GM19240 (cell line): Measurements from ENCODE around the gene LRRC36.
"Not testable (repeated sequence)": the region's sequence is repeated elsewhere in the genome, so short reads cannot be mapped to it uniquely, and the experiment has no call there.

Source experiments
- DNase-seq: peaks from one replicate; pipeline ENCODE4 v3.0.0; 2011; ENCODE audit warnings: low spot score; ENCODE audit not compliant: insufficient read length

The LRRC36 gene

GRCh38 chr16:67399749-67400704, 73.4 kb downstream of the LRRC36 start:
- no peak for DNase-seq

- no peak for DNase-seq
Observed at GRCh38 chr16:67400901-67401300, 74.3 kb downstream of the LRRC36 start.

GRCh38 chr16:67403976-67404555, 77.5 kb downstream of the LRRC36 start:
- DNase-seq: no peak

- no peak for DNase-seq
Observed at GRCh38 chr16:67404740-67405226, 78.2 kb downstream of the LRRC36 start.

GRCh38 chr16:67405336-67405735, 78.7 kb downstream of the LRRC36 start:
- no peak for DNase-seq

- DNase-seq: no peak
Observed at GRCh38 chr16:67406111-67406971, 79.7 kb downstream of the LRRC36 start.

- no peak for DNase-seq
Observed at GRCh38 chr16:67407176-67407787, 80.7 kb downstream of the LRRC36 start.

- no peak for DNase-seq
Observed at GRCh38 chr16:67407788-67408452, 81.3 kb downstream of the LRRC36 start.

- DNase-seq: no peak
Observed at GRCh38 chr16:67409631-67410030, 83.0 kb downstream of the LRRC36 start.

GRCh38 chr16:67411339-67411738, 84.7 kb downstream of the LRRC36 start:
- DNase-seq: no peak

GRCh38 chr16:67412294-67412693, 85.7 kb downstream of the LRRC36 start:
- no peak for DNase-seq

GRCh38 chr16:67413978-67414911, 87.6 kb downstream of the LRRC36 start:
- no peak for DNase-seq

GRCh38 chr16:67415421-67415820, 88.8 kb downstream of the LRRC36 start:
- DNase-seq: not testable (repeated sequence)

- peak; percentile 84 for DNase-seq
Observed at GRCh38 chr16:67415872-67416793, 89.5 kb downstream of the LRRC36 start, which contains the start of gene ZDHHC1. ZDHHC1 (minus strand) TSS chr16:67416477; CDS start chr16:67407775, 8,702 bp downstream.

GRCh38 chr16:67417333-67418061, 90.9 kb downstream of the LRRC36 start:
- DNase-seq: no peak

GRCh38 chr16:67419502-67419901, 92.9 kb downstream of the LRRC36 start:
- DNase-seq: no peak

GRCh38 chr16:67419931-67420330, 93.3 kb downstream of the LRRC36 start:
- DNase-seq: no peak

- no peak for DNase-seq
Observed at GRCh38 chr16:67421030-67421429, 94.4 kb downstream of the LRRC36 start.
